ENCODE results near the gene CFAP65.

Gene CFAP65

GRCh38 chr2:219031005-219031738, 10.1 kb downstream of the CFAP65 start:
- no peak for DNase-seq

GRCh38 chr2:219030177-219030940, 11.0 kb downstream of the CFAP65 start:
- no peak for DNase-seq

- DNase-seq = peak; percentile 63
These were observed 11.5 kb downstream of the CFAP65 start for GRCh38 chr2:219029829-219030165.

GRCh38 chr2:219028996-219029828, 12.1 kb downstream of the CFAP65 start:
- DNase-seq = no peak

- no peak for DNase-seq
These were observed 13.2 kb downstream of the CFAP65 start for GRCh38 chr2:219028141-219028540.

GRCh38 chr2:219027511-219028055, 13.7 kb downstream of the CFAP65 start:
- DNase-seq = no peak

- no peak for DNase-seq
These were observed 14.4 kb downstream of the CFAP65 start for GRCh38 chr2:219026946-219027345.

GRCh38 chr2:219025637-219026585, 15.4 kb downstream of the CFAP65 start:
- DNase-seq = no peak

- DNase-seq = no peak
These were observed 17.3 kb downstream of the CFAP65 start for GRCh38 chr2:219024059-219024458.

- no peak for DNase-seq
These were observed 18.2 kb downstream of the CFAP65 start for GRCh38 chr2:219023045-219023605.

- no peak for DNase-seq
These were observed 18.7 kb downstream of the CFAP65 start for GRCh38 chr2:219022616-219023015.

GRCh38 chr2:219022041-219022440, 19.3 kb downstream of the CFAP65 start:
- DNase-seq = no peak

GRCh38 chr2:219021591-219021990, 19.7 kb downstream of the CFAP65 start:
- no peak for DNase-seq

- DNase-seq = no peak
These were observed 20.5 kb downstream of the CFAP65 start for GRCh38 chr2:219020604-219021365.

- no peak for DNase-seq
These were observed 21.9 kb downstream of the CFAP65 start for GRCh38 chr2:219019436-219019835.

- DNase-seq = no peak
These were observed 22.6 kb downstream of the CFAP65 start for GRCh38 chr2:219018726-219019125.

- DNase-seq = no peak
These were observed 23.0 kb downstream of the CFAP65 start for GRCh38 chr2:219018286-219018685.

GRCh38 chr2:219017201-219017931, 23.9 kb downstream of the CFAP65 start:
- no peak for DNase-seq

- DNase-seq = no peak
These were observed 24.6 kb downstream of the CFAP65 start for GRCh38 chr2:219016721-219017120.

- no peak for DNase-seq
These were observed 30.4 kb downstream of the CFAP65 start for GRCh38 chr2:219010873-219011272.

All from fibroblast of upper back skin (primary cell).